ENCODE data around the gene AASS. TPM values are rescaled to one million over a fixed set of nuclear protein-coding genes. Genes with fewer than 3 reads are reported as not detected.

Gene AASS
- total RNA-seq, 2 donors from 2014 or later: 60.5 to 99.7 TPM

DNA sequence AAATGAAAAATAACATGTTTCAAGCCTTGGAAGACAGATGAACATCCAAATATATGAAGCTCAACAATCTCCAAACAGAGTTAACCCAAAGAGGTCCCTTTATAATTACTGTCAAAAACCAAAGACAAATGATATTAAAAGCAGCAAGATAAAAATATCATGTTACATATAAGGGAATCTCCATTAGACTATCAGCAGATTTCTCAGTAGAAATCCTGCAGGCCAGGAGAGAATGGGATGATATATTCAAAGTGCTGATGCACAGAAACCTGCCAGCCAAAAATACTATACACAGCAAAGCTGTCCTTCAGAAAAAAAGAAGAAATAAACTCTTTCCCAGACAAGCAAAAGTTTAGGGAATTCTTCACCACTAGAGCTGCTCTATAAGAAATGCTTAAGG, 41.0 kb downstream of the AASS start:
- peaks cover 80% of the 10 kb centered on the region for H3K36me3 Mint-ChIP-seq (ENCODE audit: low read depth)
- peaks cover 38% of the 10 kb centered on the region for H3K9me3 Mint-ChIP-seq
- H3K27me3 Mint-ChIP-seq (ENCODE audit: insufficient read depth): no peaks in the 10 kb centered on the region
- no peak overlapping the region for H3K9ac ChIP-seq (ENCODE audit: extremely low read depth, low read length, poor library complexity, severe bottlenecking)
- H3K27me3 ChIP-seq (ENCODE audit: control insufficient read depth, insufficient read depth, low read length, poor library complexity, severe bottlenecking): no peaks in the 10 kb centered on the region
- peaks cover 62% of the 10 kb centered on the region for H3K36me3 ChIP-seq (ENCODE audit: control insufficient read depth, insufficient read depth, low read length)
- no peak overlapping the region for H3K4me3 ChIP-seq (ENCODE audit: low read length)
- no peaks in the 10 kb centered on the region for H3K4me1 Mint-ChIP-seq
- H3K9me3 ChIP-seq (ENCODE audit: control insufficient read depth, low read length): peaks cover 38% of the 10 kb centered on the region
- TF ChIP-seq, protein P1, sequence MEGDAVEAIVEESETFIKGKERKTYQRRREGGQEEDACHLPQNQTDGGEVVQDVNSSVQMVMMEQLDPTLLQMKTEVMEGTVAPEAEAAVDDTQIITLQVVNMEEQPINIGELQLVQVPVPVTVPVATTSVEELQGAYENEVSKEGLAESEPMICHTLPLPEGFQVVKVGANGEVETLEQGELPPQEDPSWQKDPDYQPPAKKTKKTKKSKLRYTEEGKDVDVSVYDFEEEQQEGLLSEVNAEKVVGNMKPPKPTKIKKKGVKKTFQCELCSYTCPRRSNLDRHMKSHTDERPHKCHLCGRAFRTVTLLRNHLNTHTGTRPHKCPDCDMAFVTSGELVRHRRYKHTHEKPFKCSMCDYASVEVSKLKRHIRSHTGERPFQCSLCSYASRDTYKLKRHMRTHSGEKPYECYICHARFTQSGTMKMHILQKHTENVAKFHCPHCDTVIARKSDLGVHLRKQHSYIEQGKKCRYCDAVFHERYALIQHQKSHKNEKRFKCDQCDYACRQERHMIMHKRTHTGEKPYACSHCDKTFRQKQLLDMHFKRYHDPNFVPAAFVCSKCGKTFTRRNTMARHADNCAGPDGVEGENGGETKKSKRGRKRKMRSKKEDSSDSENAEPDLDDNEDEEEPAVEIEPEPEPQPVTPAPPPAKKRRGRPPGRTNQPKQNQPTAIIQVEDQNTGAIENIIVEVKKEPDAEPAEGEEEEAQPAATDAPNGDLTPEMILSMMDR (conservative IDR thresholded peaks at IDR 0.05): no peak
- H3K27ac Mint-ChIP-seq: no peak overlapping the region
- DNase-seq: no peak
- no peak overlapping the region for H3K4me3 Mint-ChIP-seq
- H3K4me1 ChIP-seq (ENCODE audit: control insufficient read depth, insufficient read depth, low read length): no peaks in the 10 kb centered on the region
- H3K27ac ChIP-seq (ENCODE audit: low read depth, low read length): no peak overlapping the region

DNA sequence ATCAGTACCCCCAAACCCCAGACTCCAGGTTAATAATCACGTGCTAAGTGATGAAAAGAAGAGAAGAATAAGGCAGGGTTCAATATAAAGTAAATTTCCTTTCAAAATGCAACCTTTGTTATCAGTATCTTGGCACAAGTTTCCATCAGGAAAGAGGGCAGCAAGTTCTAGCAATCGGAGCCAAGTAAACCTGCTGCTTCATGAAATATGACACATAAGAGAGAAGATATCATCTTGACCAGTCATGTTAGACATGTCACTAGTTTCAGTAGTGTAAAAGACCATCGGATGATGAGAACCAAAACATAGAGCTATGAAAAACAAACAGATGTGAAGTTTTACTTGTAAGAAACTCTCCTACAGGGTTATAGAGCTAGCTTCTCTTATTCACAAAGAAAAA, 44.0 kb downstream of the AASS start:
- H3K9me3 ChIP-seq (ENCODE audit: control insufficient read depth, low read length): peaks cover 21% of the 10 kb centered on the region
- no peaks in the 10 kb centered on the region for H3K27me3 Mint-ChIP-seq (ENCODE audit: insufficient read depth)
- H3K9me3 Mint-ChIP-seq: peaks cover 18% of the 10 kb centered on the region
- H3K4me1 ChIP-seq (ENCODE audit: control insufficient read depth, insufficient read depth, low read length): no peaks in the 10 kb centered on the region
- no peaks in the 10 kb centered on the region for H3K27me3 ChIP-seq (ENCODE audit: control insufficient read depth, insufficient read depth, low read length, poor library complexity, severe bottlenecking)
- peaks cover 55% of the 10 kb centered on the region for H3K36me3 Mint-ChIP-seq (ENCODE audit: low read depth)
- no peak overlapping the region for H3K27ac ChIP-seq (ENCODE audit: low read depth, low read length)
- WGBS, 2 experiments (ENCODE audit: insufficient coverage in 1 of 2, insufficient read length in 1 of 2): 80 to 87% methylated on average over 2 to 3 of the region's 3 CpGs
- no peak overlapping the region for H3K9ac ChIP-seq (ENCODE audit: extremely low read depth, low read length, poor library complexity, severe bottlenecking)
- DNase-seq: no peak
- H3K4me3 ChIP-seq (ENCODE audit: low read length): no peak overlapping the region
- TF ChIP-seq, protein P1 (conservative IDR thresholded peaks at IDR 0.05): no peak
- H3K4me3 Mint-ChIP-seq: no peak overlapping the region
- peaks cover 55% of the 10 kb centered on the region for H3K36me3 ChIP-seq (ENCODE audit: control insufficient read depth, insufficient read depth, low read length)
- H3K4me1 Mint-ChIP-seq: no peaks in the 10 kb centered on the region
- no peak overlapping the region for H3K27ac Mint-ChIP-seq

DNA sequence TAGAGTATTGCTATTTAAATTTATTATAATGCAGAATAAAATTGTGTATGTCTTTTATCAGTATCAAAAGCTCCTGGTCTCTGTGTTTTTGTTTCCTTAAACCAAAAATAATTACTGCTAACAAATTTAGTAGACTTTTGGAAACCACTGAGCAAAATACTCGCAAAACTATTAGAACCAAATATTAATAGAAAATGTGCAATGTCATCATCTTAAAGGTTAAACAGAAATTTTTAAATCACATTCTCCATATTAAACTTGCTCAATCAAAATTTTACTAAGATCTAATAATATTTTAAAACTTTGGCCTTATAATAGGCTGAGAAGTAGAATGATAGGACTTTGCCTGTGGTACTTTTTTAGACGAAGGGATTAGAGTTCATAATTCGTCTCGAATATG, 48.4 kb downstream of the AASS start:
- H3K27me3 Mint-ChIP-seq (ENCODE audit: insufficient read depth): no peaks in the 10 kb centered on the region
- Histone ChIP-seq H3K27me3 (ENCODE audit: control insufficient read depth, insufficient read depth, low read length, poor library complexity, severe bottlenecking) (no peaks in the 10 kb centered on the region), H3K4me3 (ENCODE audit: low read length) (no peak overlapping the region), H3K36me3 (ENCODE audit: control insufficient read depth, insufficient read depth, low read length) (peaks cover 34% of the 10 kb centered on the region), H3K9ac (ENCODE audit: extremely low read depth, low read length, poor library complexity, severe bottlenecking) (no peak overlapping the region), H3K9me3 (ENCODE audit: control insufficient read depth, low read length) (no peaks in the 10 kb centered on the region), H3K4me1 (ENCODE audit: control insufficient read depth, insufficient read depth, low read length) (no peaks in the 10 kb centered on the region), H3K27ac (ENCODE audit: low read depth, low read length) (no peak overlapping the region)
- no peak for DNase-seq
- 74 to 80% methylated on average over 1 to 4 of the region's 4 CpGs for WGBS, 2 experiments (ENCODE audit: insufficient coverage in 1 of 2, insufficient read length in 1 of 2)
- H3K27ac Mint-ChIP-seq: no peak overlapping the region
- no peaks in the 10 kb centered on the region for H3K9me3 Mint-ChIP-seq
- peaks cover 39% of the 10 kb centered on the region for H3K36me3 Mint-ChIP-seq (ENCODE audit: low read depth)
- no peak overlapping the region for H3K4me3 Mint-ChIP-seq
- peaks cover 2% of the 10 kb centered on the region for H3K4me1 Mint-ChIP-seq
- TF ChIP-seq, protein P1 (conservative IDR thresholded peaks at IDR 0.05): no peak
